ENCODE results near the gene CALHM3.
"Not testable (repeated sequence)": the region's sequence is repeated elsewhere in the genome, so short reads cannot be mapped to it uniquely, and the experiment has no call there.

GRCh38 chr10:103503777-103504176 is 24.7 kb upstream of the CALHM3 start:
- TF ChIP-seq CTCF, EP300, POLR2A (IDR thresholded peaks at IDR 0.05): not testable (repeated sequence)
